MM.1S (cell line): ENCODE measurements around the gene NACAD.

Source experiments
- CTCF ChIP-seq: fragments of 300-600 bp; sonication (generic); IDR thresholded peaks from 2 replicates; pipeline ENCODE4 v1.5.1; 2016; ENCODE audit warnings: antibody characterized with exemption, low read length, mixed read lengths
- EZH2 ChIP-seq: fragments of 300-600 bp; sonication (generic); optimal IDR thresholded peaks from 2 replicates; pipeline ENCODE3; 2017; ENCODE audit warnings: low read depth, mild to moderate bottlenecking, antibody characterized with exemption, low read length, mixed read lengths
- EZH2phosphoT487 ChIP-seq: fragments of 300-600 bp; sonication (generic); IDR thresholded peaks from 2 replicates; pipeline ENCODE4 v1.6.1; 2018; ENCODE audit warnings: antibody characterized with exemption, low read length

GRCh38 chr7:45060295-45060694 lies 28.5 kb downstream of the NACAD start:
- TF ChIP-seq CTCF: no peak
- TF ChIP-seq EZH2phosphoT487: no peak
- TF ChIP-seq EZH2: no peak
